Endothelial cell of umbilical vein (primary cell): ENCODE results near the gene RALB.

Experiments
- EZH2 ChIP-seq: IDR thresholded peaks from 2 replicates; pipeline ENCODE4 v1.6.1; 2012; ENCODE audit warnings: borderline replicate concordance, low read depth, mild to moderate bottlenecking, moderate library complexity, low read length, inconsistent platforms; ENCODE audit not compliant: severe bottlenecking
- FOS ChIP-seq: IDR thresholded peaks from 2 replicates; pipeline ENCODE4 v1.6.1; 2011; ENCODE audit warnings: mild to moderate bottlenecking, low read length, moderate library complexity, borderline replicate concordance; ENCODE audit not compliant: insufficient read depth
- MYC ChIP-seq: IDR thresholded peaks from one replicate; pipeline ENCODE4 v1.6.1; 2011; ENCODE audit warnings: mild to moderate bottlenecking, low read depth, low read length
- POLR2A ChIP-seq: IDR thresholded peaks from 2 replicates; pipeline ENCODE4 v1.6.1; 2012; ENCODE audit warnings: low read depth, mild to moderate bottlenecking, control low read depth, low read length
- TF ChIP-seq, protein P1 (sequence below): IDR thresholded peaks from 2 replicates; pipeline ENCODE4 v1.6.1; 2011; ENCODE audit not compliant: insufficient read depth, insufficient read length
- TF ChIP-seq, protein P2 (sequence below), 2 donors: IDR thresholded peaks; 1 replicate in 1 of 2; 2 replicates in 1 of 2; pipeline ENCODE4 v1.5.1; 2011; ENCODE audit warnings: low read length in 2 of 2, mild to moderate bottlenecking in 2 of 2, moderate library complexity in 2 of 2, control low read depth in 1 of 2, inconsistent platforms in 1 of 2, low read depth in 1 of 2; ENCODE audit not compliant: insufficient read depth in 1 of 2; ENCODE audit errors: extremely low read depth in 1 of 2

DNA sequence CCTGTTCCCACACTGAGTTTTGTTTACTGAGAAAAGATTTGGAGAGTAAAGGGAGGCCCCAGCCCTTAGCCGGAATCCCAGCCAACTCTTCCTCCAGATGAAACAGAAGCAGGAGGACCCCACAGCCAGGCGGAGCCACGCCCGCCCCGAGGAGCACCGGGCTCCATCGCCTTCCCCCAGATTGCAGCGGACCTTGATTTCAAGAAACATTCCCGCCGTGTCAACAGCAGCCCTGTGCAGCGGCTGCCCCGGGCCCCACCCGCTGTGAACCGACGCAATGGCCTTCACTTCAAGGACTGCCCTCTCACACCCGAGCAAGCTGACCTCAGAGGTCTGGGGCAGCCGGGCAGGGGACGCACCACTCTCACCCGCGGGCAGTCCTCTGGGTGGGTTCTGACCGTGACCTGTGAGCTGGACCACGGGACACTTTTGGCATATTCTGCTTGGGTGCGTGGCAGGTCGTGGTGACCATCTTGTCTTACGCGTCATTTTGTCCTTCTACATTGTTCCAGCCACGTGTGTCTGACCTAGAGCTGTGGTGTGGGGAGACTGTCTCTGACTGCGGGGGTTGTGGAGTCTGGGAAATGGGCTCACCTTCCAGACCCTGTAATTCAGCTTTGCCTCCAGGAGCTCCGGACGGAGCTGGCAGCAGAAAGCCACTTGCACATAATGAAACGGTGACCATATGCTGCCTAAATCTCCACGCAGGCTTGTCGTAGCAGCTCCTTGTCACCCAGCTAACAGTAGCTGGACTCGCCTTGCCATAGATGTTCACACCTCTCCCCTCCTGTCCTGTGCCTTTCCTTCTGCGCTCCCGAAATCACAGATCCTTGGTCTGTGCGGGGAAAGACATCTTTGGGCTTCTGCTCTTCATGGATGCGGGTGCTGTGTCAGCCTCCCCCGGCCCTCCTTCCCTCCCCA, 61.3 kb downstream of the RALB start:
- TF ChIP-seq, protein P1, sequence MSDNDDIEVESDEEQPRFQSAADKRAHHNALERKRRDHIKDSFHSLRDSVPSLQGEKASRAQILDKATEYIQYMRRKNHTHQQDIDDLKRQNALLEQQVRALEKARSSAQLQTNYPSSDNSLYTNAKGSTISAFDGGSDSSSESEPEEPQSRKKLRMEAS = no peak
- TF ChIP-seq EZH2 (no peak), MYC (no peak), POLR2A (no peak), FOS (no peak)
- TF ChIP-seq, protein P2, sequence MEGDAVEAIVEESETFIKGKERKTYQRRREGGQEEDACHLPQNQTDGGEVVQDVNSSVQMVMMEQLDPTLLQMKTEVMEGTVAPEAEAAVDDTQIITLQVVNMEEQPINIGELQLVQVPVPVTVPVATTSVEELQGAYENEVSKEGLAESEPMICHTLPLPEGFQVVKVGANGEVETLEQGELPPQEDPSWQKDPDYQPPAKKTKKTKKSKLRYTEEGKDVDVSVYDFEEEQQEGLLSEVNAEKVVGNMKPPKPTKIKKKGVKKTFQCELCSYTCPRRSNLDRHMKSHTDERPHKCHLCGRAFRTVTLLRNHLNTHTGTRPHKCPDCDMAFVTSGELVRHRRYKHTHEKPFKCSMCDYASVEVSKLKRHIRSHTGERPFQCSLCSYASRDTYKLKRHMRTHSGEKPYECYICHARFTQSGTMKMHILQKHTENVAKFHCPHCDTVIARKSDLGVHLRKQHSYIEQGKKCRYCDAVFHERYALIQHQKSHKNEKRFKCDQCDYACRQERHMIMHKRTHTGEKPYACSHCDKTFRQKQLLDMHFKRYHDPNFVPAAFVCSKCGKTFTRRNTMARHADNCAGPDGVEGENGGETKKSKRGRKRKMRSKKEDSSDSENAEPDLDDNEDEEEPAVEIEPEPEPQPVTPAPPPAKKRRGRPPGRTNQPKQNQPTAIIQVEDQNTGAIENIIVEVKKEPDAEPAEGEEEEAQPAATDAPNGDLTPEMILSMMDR (IDR thresholded peaks at IDR 0.05; ENCODE audit: extremely low read depth in 1 of 2, insufficient read depth in 1 of 2, low read depth in 1 of 2, low read length in 2 of 2) = no peak
